Activated T-helper 1 cell treated with anti-CD3 and anti-CD28 coated beads, Interleukin-12 subunit alpha, Interleukin-12 subunit beta, Interleukin-2, Interleukin-4 antibody, amounts not matched to agents 30 ng/mL and 10 ng/mL and 1 ng/mL, durations not matched to agents 14 hours and 24 hours and 36 hours (primary cell): ENCODE measurements around the gene ASPG. TPM values are rescaled to one million over a fixed set of nuclear protein-coding genes. Genes with fewer than 3 reads are reported as not detected.

Source experiments
- DNase-seq: peaks from one replicate; pipeline ENCODE4 v3.0.0; 2021; ENCODE audit warnings: low spot score
- H3K27ac Mint-ChIP-seq: one replicate; pipeline ENCODE4 v1.8.0; 2021; ENCODE audit warnings: mild to moderate bottlenecking, mixed read lengths
- H3K27me3 Mint-ChIP-seq: one replicate; pipeline ENCODE4 v1.8.0; 2022; ENCODE audit warnings: mild to moderate bottlenecking, moderate library complexity, mixed read lengths; ENCODE audit not compliant: insufficient read depth
- H3K36me3 Mint-ChIP-seq: one replicate; pipeline ENCODE4 v1.8.0; 2021; ENCODE audit warnings: low read depth, mixed read lengths
- H3K4me1 Mint-ChIP-seq: one replicate; pipeline ENCODE4 v1.8.0; 2021; ENCODE audit warnings: low read depth, mixed read lengths
- H3K4me3 Mint-ChIP-seq: one replicate; pipeline ENCODE4 v1.8.0; 2021; ENCODE audit warnings: mild to moderate bottlenecking, moderate library complexity, mixed read lengths
- H3K9me3 Mint-ChIP-seq: one replicate; pipeline ENCODE4 v1.8.0; 2021; ENCODE audit warnings: mixed read lengths
- intact Hi-C: fragments of 100-400 bp; cut with micrococcal nuclease; formaldehyde crosslinking; loops from one replicate; pipeline ENCODE4 v1.15.1; 2024
- total RNA-seq: library from RNA; stranded (reverse); gene quantifications from 2 replicates; pipeline ENCODE4 v1.2.3, GENCODE V29; 2022

Gene ASPG
- total RNA-seq, 1 donor from 2014 or later: not detected

- no peak overlapping the region for H3K27ac Mint-ChIP-seq
- no peaks in the 10 kb centered on the region for H3K36me3 Mint-ChIP-seq
- H3K27me3 Mint-ChIP-seq: no peaks in the 10 kb centered on the region
- no peak overlapping the region for H3K4me3 Mint-ChIP-seq
- no peaks in the 10 kb centered on the region for H3K4me1 Mint-ChIP-seq
- no peaks in the 10 kb centered on the region for H3K9me3 Mint-ChIP-seq
- intact Hi-C loops: no loop called here
- DNase-seq: no peak
Observed at GRCh38 chr14:104144911-104145825, 59.7 kb downstream of the ASPG start.

- Mint-ChIP-seq H3K9me3 (no peaks in the 10 kb centered on the region), H3K36me3 (no peaks in the 10 kb centered on the region), H3K27ac (no peak overlapping the region), H3K4me1 (no peaks in the 10 kb centered on the region), H3K27me3 (no peaks in the 10 kb centered on the region), H3K4me3 (no peak overlapping the region)
- intact Hi-C loops: no loop called here
- DNase-seq: no peak
Observed at GRCh38 chr14:104145826-104146601, 60.5 kb downstream of the ASPG start.

DNA sequence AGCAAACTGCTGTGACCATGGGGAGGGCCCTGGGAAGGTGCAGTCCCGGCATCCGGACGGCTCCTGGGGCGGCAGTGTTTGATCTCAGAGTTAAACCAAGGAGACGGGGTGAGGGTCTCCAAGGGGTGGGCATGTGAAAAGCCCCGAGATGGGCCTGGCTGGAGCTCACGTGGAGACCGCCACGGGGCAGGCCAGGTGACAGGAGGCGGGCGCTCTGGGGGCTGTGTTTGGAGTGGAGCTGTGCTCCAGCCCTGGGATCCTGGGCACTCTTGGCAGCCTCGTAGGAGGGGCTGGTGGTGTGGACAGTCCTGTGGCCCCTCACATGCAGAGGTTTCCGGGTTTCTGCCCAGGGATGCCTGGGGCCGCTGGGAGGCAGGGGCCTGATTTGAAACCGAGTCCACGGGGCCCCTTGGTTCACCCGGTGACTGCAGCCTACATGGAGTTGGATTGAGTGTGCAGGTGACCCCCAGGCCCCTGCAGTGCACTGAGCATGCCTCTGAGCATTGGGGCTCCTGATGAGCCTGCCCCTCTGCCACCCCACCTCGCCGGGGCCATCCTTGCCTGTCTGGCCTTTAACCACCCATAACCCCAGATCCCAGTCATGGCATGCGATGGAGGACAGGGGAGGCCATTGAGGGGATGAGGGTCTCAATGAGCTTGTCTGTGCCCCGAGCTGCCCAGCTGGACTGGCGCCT, 61.3 kb downstream of the ASPG start:
- Mint-ChIP-seq H3K27ac (no peak overlapping the region), H3K36me3 (no peaks in the 10 kb centered on the region), H3K27me3 (no peaks in the 10 kb centered on the region), H3K4me1 (no peaks in the 10 kb centered on the region), H3K4me3 (no peak overlapping the region), H3K9me3 (no peaks in the 10 kb centered on the region)
- intact Hi-C loops: no loop called here
- no peak for DNase-seq

GRCh38 chr14:104147346-104148125, 62.0 kb downstream of the ASPG start:
- Mint-ChIP-seq H3K27ac (no peak overlapping the region), H3K9me3 (no peaks in the 10 kb centered on the region), H3K4me3 (no peak overlapping the region), H3K36me3 (no peaks in the 10 kb centered on the region), H3K4me1 (no peaks in the 10 kb centered on the region), H3K27me3 (no peaks in the 10 kb centered on the region)
- intact Hi-C loops: no loop called here
- no peak for DNase-seq

DNA sequence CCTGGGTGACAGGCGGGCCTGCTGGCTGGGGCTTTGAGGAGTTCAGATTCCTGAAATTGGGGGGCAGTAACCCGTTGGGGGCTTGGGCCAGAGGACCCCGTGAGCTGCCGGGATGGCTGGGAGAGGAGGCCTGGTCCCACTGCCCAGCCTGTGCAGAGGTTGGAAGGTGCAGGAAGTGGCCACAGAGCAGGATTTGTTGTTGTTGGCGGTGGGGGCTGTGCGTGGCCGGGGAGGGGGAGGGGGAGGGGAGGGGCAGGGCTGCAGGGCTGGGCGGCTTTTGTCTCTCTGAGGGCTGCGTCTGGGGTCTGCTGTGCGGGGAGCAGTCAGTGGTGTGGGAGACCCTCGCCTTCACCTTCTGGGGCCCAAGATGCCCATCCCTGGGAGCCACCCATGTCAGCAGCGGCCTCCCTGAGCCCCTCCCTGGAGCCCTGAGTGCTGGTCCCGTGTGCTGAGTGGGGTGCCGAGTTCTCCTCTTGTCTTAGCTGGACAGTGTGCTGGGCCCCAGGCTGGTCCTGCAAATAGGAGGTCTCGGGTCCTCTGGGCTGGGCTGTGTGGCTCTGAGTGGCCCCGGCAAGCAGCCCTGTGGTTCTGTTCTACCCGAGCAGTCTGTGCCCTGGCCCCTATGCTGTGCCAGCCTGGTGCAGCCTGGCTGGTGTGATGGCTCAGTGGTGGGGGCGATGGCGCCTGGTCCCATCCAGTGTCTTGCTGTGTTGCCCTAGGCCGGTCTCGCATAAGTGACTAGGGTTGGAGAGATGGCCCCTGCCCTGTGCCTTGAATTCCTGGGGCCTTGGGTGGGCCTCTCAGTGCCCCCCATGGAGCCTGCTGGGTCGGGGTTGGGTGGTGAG, 63.2 kb downstream of the ASPG start:
- Mint-ChIP-seq H3K9me3 (no peaks in the 10 kb centered on the region), H3K27me3 (no peaks in the 10 kb centered on the region), H3K36me3 (no peaks in the 10 kb centered on the region), H3K4me3 (no peak overlapping the region), H3K27ac (no peak overlapping the region), H3K4me1 (no peaks in the 10 kb centered on the region)
- intact Hi-C loops: no loop called here
- no peak for DNase-seq

- Mint-ChIP-seq H3K36me3 (no peaks in the 10 kb centered on the region), H3K4me1 (no peaks in the 10 kb centered on the region), H3K27ac (no peak overlapping the region), H3K4me3 (no peak overlapping the region), H3K9me3 (no peaks in the 10 kb centered on the region), H3K27me3 (no peaks in the 10 kb centered on the region)
- intact Hi-C loops: no loop called here
- DNase-seq: no peak
Observed at GRCh38 chr14:104149278-104149595, 63.7 kb downstream of the ASPG start.

DNA sequence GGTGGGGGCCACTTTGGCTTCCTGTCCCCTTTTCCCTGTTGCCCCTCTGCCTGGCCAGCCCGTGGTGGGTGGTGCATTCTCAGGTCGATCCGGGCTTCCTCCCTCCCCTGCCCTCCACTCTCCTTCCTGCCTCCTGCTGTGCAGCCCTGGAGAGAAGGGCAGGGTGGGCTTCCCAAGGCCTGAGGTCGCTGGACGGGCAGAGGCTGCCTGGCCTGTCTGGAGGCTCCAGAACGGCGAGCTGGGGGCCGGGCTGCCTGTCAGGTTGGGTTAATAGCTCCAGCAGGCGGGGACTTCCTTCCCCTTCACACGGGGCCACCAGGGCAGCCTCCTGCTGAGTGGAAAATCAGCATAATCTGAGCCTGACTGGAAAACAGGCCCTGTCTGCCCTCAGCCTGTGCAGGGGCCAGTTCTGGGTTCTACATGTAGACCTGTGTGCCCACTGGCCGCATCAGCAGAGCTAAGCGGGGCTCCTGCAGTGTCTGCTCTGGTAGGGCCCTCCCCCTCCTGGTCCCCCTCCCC, 64.2 kb downstream of the ASPG start:
- H3K27me3 Mint-ChIP-seq: no peaks in the 10 kb centered on the region
- no peak overlapping the region for H3K4me3 Mint-ChIP-seq
- DNase-seq: no peak
- H3K4me1 Mint-ChIP-seq: no peaks in the 10 kb centered on the region
- H3K9me3 Mint-ChIP-seq: no peaks in the 10 kb centered on the region
- H3K27ac Mint-ChIP-seq: no peak overlapping the region
- no peaks in the 10 kb centered on the region for H3K36me3 Mint-ChIP-seq
- intact Hi-C loops: no loop called here

GRCh38 chr14:104150136-104151025, 64.9 kb downstream of the ASPG start:
- Mint-ChIP-seq H3K36me3 (no peaks in the 10 kb centered on the region), H3K27me3 (no peaks in the 10 kb centered on the region), H3K4me3 (no peak overlapping the region), H3K27ac (no peak overlapping the region), H3K9me3 (no peaks in the 10 kb centered on the region), H3K4me1 (no peaks in the 10 kb centered on the region)
- no peak for DNase-seq
- intact Hi-C loops: no loop called here

- no peaks in the 10 kb centered on the region for H3K36me3 Mint-ChIP-seq
- no peak overlapping the region for H3K27ac Mint-ChIP-seq
- H3K27me3 Mint-ChIP-seq: no peaks in the 10 kb centered on the region
- DNase-seq: no peak
- H3K4me1 Mint-ChIP-seq: no peaks in the 10 kb centered on the region
- intact Hi-C loops: no loop called here
- H3K4me3 Mint-ChIP-seq: no peak overlapping the region
- H3K9me3 Mint-ChIP-seq: no peaks in the 10 kb centered on the region
Observed at GRCh38 chr14:104151026-104151381, 65.5 kb downstream of the ASPG start.

DNA sequence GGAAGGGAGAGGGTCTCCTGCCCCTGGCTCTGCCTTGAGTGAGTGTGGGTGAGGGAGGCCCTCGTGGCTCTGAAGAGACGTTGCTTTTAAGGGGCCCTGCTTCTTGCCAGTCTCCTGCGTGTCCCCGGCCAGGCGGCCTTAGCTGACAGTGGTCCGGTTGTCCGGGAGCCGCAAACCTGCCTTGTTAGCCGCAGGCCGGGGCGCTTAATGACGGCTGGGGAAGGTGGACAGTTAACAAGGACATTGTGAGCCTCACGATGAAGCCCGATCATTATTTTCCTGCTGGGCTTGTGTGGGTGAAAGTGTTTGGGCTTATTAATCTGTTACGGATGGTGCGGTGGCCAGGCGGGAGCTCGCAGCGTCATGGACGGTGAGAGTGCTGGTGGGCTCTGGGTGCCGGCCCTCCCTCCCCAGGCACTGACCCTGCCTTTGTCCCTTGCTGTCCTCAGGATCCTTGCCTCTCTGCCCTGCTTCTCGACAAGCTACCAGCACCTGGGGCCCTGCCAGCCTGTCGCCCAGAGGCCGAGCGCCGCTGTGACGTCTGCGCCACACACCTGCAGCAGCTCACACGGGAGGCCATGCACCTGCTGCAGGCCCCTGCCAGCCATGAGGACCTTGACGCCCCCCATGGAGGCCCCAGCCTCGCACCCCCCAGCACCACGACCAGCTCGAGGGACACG, 66.2 kb downstream of the ASPG start:
- no peaks in the 10 kb centered on the region for H3K9me3 Mint-ChIP-seq
- no peaks in the 10 kb centered on the region for H3K4me1 Mint-ChIP-seq
- no peak for DNase-seq
- H3K4me3 Mint-ChIP-seq: no peak overlapping the region
- no peaks in the 10 kb centered on the region for H3K27me3 Mint-ChIP-seq
- intact Hi-C loops: no loop called here
- no peak overlapping the region for H3K27ac Mint-ChIP-seq
- no peaks in the 10 kb centered on the region for H3K36me3 Mint-ChIP-seq

DNA sequence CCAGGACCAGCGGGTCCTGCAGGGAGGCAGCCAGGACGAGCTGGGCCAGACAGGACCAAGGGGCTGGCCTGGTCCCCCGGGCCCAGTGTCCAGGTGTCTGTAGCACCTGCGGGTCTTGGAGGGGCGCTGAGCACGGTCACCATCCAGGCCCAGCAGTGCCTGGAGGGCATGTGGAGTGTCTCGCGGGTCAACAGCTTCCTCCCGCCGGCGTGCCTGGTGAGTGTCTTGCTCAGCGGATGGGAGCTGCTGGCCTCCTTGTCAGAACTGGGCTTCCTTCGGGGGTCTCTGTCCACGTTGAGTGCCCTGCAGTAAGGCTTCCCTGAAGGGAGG, 66.7 kb downstream of the ASPG start:
- Mint-ChIP-seq H3K27me3 (no peaks in the 10 kb centered on the region), H3K36me3 (no peaks in the 10 kb centered on the region), H3K9me3 (no peaks in the 10 kb centered on the region), H3K27ac (no peak overlapping the region), H3K4me1 (no peaks in the 10 kb centered on the region), H3K4me3 (no peak overlapping the region)
- intact Hi-C loops: no loop called here
- DNase-seq: no peak
